Fibroblast of lung (primary cell): ENCODE results near the gene GJA10.
"Not testable (repeated sequence)": the region's sequence is repeated elsewhere in the genome, so short reads cannot be mapped to it uniquely, and the experiment has no call there.

Experiments
- CTCF ChIP-seq, 2 donors: IDR thresholded peaks in 1 of 2; conservative IDR thresholded peaks in 1 of 2; 1 replicate in 1 of 2; 2 replicates in 1 of 2; pipeline ENCODE4 v1.5.1; 2011 to 2012; ENCODE audit warnings: low read length in 2 of 2, control low read depth in 1 of 2, inconsistent platforms in 1 of 2, low read depth in 1 of 2, mild to moderate bottlenecking in 1 of 2
- EZH2 ChIP-seq: IDR thresholded peaks from 2 replicates; pipeline ENCODE4 v1.5.1; 2012; ENCODE audit warnings: low read length, control low read depth, mild to moderate bottlenecking; ENCODE audit errors: missing control alignments

- TF ChIP-seq CTCF (conservative IDR thresholded peaks at IDR 0.05 in 1 of 2, IDR thresholded peaks at IDR 0.05 in 1 of 2; ENCODE audit: low read depth in 1 of 2, low read length in 2 of 2); EZH2: not testable (repeated sequence)
Measured at GRCh38 chr6:89910001-89910901, 16.0 kb downstream of the GJA10 start.
